Muscle layer of colon (tissue), 2 donors: ENCODE data around the gene HS3ST5.
"Not testable (repeated sequence)": the region's sequence is repeated elsewhere in the genome, so short reads cannot be mapped to it uniquely, and the experiment has no call there.

ENCODE experiments used
- H3K27ac ChIP-seq: one replicate; pipeline ENCODE4 v1.7.0; 2013; ENCODE audit warnings: low read depth, mild to moderate bottlenecking, low read length, moderate library complexity
- H3K27me3 ChIP-seq, 2 donors: one replicate each; pipeline ENCODE4 v1.7.0; 2013; ENCODE audit warnings: low read length in 2 of 2, mild to moderate bottlenecking in 2 of 2; ENCODE audit not compliant: insufficient read depth in 2 of 2, control insufficient read depth in 1 of 2
- H3K36me3 ChIP-seq: one replicate; pipeline ENCODE4 v1.7.0; 2013; ENCODE audit warnings: mild to moderate bottlenecking, low read length; ENCODE audit not compliant: insufficient read depth
- H3K4me1 ChIP-seq: one replicate; pipeline ENCODE4 v1.7.0; 2013; ENCODE audit warnings: mild to moderate bottlenecking, low read length; ENCODE audit not compliant: insufficient read depth
- H3K4me3 ChIP-seq, 2 donors: one replicate each; pipeline ENCODE4 v1.7.0; 2013; ENCODE audit warnings: low read length in 2 of 2, low read depth in 1 of 2, mild to moderate bottlenecking in 1 of 2, moderate library complexity in 1 of 2
- H3K9ac ChIP-seq: one replicate; pipeline ENCODE4 v1.7.0; 2013; ENCODE audit warnings: low read length
- H3K9me3 ChIP-seq: one replicate; pipeline ENCODE4 v1.7.0; 2013; ENCODE audit warnings: mild to moderate bottlenecking, low read length
- donor health status: abdominal sarcoma.
- donor health status: Adenocarcinoma of cecum.

The HS3ST5 gene

DNA sequence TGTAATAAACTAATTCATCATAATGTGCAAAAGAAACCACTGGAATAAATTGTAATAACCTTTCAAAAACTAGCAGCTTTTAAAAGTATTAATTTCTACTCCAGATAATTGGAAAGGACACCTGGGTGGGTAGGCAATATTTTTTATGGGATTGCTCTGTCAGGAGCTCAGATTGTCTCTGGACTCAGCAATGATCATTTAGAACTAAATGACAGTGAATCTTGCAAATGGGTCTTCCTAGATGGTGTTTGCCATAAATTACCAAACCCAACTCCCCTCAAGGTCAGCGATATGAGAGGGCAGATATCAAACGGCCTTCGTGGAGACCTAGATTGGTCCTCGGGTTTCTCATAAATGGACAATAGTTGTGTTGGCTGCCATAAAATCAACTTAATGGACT is 181.9 kb downstream of the HS3ST5 start:
- H3K9me3 ChIP-seq = no peaks in the 10 kb centered on the region
- peaks cover 6% of the 10 kb centered on the region for H3K4me1 ChIP-seq
- H3K9ac ChIP-seq = no peak overlapping the region
- H3K36me3 ChIP-seq = no peaks in the 10 kb centered on the region
- no peak overlapping the region for H3K4me3 ChIP-seq
- H3K27ac ChIP-seq = no peak overlapping the region
- no peaks in the 10 kb centered on the region for H3K27me3 ChIP-seq

DNA sequence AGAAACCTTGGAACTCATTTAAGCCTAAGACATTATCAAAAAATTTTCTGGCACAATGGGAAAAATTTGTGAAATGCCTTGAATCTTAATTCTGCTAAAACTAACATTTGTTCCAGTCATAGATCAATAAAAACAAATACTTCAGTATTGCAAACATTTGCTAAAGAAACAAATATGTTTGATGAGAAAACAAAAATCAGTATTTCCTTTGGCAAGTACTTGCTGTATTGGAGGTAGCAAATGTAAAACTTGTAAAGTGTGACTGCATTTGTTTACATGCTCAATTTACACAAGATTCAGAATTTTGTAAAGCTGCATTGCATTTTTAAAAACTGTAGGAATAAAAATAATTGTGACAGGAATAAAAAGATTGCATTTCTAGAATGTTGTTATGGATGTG is 183.1 kb downstream of the HS3ST5 start:
- Histone ChIP-seq H3K9ac (no peak overlapping the region), H3K4me3 (no peak overlapping the region), H3K27ac (no peak overlapping the region), H3K9me3 (no peaks in the 10 kb centered on the region), H3K36me3 (no peaks in the 10 kb centered on the region), H3K27me3 (no peaks in the 10 kb centered on the region), H3K4me1 (peaks cover 6% of the 10 kb centered on the region)

DNA sequence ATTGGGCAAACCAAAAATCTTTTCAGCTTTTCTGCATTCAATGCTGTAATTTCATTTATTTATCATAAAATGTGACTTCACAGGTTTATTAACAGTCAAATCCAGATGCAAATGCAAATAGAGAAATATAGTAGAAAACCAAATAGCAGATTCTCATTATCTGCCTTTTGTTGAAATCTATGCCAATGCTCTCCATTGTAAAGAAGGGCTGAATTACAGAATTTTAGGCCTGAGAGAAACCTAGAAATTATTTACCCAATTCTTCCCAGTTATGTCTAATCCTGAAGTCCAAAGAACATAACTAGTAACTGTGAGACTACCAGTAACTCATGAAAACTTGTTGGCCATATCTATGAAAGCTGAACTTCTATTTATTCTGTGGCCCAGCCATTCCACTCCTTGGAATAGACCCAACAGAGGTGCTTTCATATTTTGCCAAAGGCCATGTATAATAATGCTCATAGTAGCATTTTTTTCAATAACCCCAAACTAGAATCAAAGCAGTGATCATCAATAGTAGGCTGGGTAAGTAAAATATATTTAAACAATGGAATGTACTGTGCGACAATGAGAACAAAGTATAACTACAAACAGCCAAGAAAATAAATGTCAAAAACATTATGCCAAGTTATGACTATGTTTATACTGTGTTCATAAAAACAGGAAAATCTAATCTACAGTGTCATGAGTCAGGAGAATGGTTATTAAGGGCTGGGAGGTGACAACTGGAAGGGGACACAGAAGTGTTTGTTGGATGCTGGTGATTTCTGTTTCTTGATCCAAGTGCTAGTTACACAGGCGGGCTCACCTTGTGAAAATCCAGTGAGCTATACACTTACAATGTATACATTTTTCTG is 183.8 kb downstream of the HS3ST5 start:
- no peak overlapping the region for H3K9ac ChIP-seq
- H3K4me1 ChIP-seq = peaks cover 6% of the 10 kb centered on the region
- H3K4me3 ChIP-seq = no peak overlapping the region
- H3K9me3 ChIP-seq = no peaks in the 10 kb centered on the region
- H3K27me3 ChIP-seq = no peaks in the 10 kb centered on the region
- no peaks in the 10 kb centered on the region for H3K36me3 ChIP-seq
- H3K27ac ChIP-seq = no peak overlapping the region

DNA sequence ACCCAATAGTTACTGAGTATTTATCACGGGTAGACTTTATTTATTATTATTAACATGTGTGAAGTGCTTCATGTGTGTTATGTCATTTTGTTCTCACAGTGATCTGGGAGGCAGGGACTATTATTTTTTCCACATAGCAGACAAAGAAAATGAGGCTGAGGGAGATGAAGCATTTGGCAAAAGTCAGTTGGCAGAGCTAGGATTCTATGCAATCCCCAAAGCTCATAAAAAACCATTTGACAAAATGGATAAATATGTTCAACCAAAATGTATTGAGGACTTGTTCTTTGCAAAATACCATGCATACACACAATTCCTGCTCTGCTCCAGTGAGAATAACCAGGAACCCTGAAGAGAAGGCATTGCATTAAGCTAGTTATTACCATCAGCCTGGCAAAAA is 184.4 kb downstream of the HS3ST5 start:
- no peaks in the 10 kb centered on the region for H3K36me3 ChIP-seq
- H3K4me3 ChIP-seq = no peak overlapping the region
- peaks cover 6% of the 10 kb centered on the region for H3K4me1 ChIP-seq
- H3K27me3 ChIP-seq = no peaks in the 10 kb centered on the region
- H3K9ac ChIP-seq = no peak overlapping the region
- no peak overlapping the region for H3K27ac ChIP-seq
- H3K9me3 ChIP-seq = no peaks in the 10 kb centered on the region

DNA sequence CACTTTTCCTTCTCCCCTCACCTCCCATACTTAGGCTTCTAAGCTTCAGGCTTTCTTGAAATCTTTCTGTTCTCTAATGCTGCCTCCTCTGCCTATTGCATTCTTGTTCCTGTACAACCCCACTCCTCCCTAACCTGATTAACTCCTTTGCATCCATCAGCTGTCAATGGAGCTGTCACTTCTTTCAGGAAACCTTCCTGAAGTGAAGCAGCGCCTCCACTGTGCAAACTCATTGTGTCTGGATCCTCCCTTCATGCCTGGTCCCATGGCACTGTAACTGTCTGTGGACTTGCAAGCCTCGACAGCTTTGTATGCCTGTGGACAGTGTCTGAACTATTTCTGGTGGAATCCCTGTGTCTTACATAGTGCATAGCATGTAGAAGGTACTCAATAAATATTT is 185.0 kb downstream of the HS3ST5 start:
- Histone ChIP-seq H3K4me3 (no peak overlapping the region), H3K9ac (no peak overlapping the region), H3K36me3 (no peaks in the 10 kb centered on the region), H3K27ac (no peak overlapping the region), H3K4me1 (peaks cover 6% of the 10 kb centered on the region), H3K9me3 (no peaks in the 10 kb centered on the region), H3K27me3 (no peaks in the 10 kb centered on the region)

DNA sequence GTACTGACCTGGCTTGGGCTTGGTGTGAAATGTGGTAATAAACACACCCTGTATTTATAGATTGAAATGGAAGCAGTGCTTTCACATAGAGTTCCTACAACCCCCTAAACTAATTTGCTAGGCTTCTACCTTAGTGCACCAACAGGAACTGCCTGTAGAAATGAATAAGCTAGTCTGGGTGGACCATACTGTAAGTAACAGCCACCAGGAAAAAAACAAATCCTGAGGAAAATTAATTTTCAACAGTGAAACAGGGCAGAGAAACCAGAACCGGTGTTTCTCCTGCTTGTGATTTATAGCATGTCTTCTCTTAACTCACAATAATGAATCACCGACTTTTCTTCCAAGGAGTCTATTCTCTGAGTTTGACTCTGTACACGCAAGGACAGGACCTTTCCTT is 187.1 kb downstream of the HS3ST5 start:
- Histone ChIP-seq H3K27ac (no peak overlapping the region), H3K4me3 (no peak overlapping the region)

DNA sequence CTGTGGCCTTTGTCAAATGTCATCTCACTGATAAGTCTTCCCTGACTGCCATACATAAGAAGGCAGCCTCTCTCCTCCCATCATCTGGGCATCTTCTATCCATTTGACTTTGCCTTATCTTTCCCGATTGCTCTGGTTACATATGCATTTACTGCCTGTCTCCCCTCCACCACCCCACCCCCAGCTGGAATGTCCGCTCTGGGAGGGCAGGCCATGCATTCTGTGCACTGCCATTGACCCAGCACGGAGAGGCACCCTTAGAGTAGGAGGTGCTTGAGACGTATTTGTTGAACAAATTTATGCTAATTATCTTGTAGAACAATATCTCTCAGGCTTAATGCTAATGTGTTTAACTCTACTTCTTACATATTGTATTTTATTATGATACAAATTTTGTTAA is 188.0 kb downstream of the HS3ST5 start:
- Histone ChIP-seq H3K9me3 (no peaks in the 10 kb centered on the region), H3K27me3 (no peaks in the 10 kb centered on the region), H3K4me1 (peaks cover 6% of the 10 kb centered on the region), H3K9ac (no peak overlapping the region), H3K36me3 (no peaks in the 10 kb centered on the region), H3K4me3 (no peak overlapping the region), H3K27ac (no peak overlapping the region)

More for the DNA sequence above, 187.1 kb downstream of the HS3ST5 start:
- H3K27me3 ChIP-seq = no peaks in the 10 kb centered on the region
- no peaks in the 10 kb centered on the region for H3K36me3 ChIP-seq
- H3K4me1 ChIP-seq = peaks cover 6% of the 10 kb centered on the region
- H3K9ac ChIP-seq = no peak overlapping the region
- H3K9me3 ChIP-seq = no peaks in the 10 kb centered on the region

DNA sequence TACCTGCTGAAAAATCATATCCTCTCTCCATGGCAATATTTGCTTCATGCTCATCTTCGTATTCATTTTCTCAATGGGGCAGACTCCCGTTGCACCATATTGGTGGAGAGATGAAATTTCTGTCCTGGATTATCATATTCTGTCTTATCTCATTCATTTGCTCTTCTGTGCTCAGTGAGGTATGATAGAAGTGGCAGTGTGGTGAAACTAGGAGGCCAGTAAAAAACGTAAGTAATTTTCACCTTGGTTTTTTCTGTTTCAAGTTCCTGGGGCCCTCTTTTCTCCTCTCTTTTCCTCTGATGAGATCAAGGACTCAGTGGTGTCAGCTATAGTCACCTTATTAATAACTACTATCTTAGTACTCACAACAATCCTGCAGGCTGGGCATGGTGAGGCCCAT is 189.4 kb downstream of the HS3ST5 start:
- no peaks in the 10 kb centered on the region for H3K36me3 ChIP-seq
- H3K9ac ChIP-seq = no peak overlapping the region
- no peaks in the 10 kb centered on the region for H3K27me3 ChIP-seq
- H3K27ac ChIP-seq = no peak overlapping the region
- H3K4me1 ChIP-seq = no peaks in the 10 kb centered on the region
- no peaks in the 10 kb centered on the region for H3K9me3 ChIP-seq
- no peak overlapping the region for H3K4me3 ChIP-seq

DNA sequence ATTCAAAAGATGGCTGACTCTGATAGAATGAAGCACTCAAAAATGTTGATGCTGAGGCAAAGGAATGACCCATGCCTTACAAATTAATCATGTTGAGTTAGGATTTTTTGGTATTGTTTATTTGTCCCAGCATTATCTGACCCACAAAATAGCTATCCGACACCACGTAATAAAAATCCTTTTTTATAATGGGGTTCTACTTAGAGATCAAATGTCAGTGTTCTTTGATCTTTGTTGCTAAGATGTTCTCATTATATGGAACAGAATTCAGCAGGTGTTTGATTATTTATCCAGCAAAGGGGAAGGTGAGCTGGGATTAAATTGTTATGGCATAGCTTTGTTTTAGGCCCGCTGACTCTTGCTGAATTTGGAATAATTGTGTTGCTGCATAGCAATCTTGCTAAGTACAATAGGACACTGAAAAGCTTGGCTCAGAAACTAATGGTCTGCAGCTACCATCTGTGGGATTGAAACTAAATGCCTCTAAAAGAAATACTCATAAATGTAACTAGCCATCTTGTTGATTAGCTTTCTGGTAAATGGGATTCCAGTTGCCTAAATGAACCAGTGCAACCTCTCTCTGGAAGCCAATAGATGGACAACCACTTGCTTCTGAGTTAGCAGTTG is 191.6 kb downstream of the HS3ST5 start:
- H3K36me3 ChIP-seq = no peaks in the 10 kb centered on the region
- no peaks in the 10 kb centered on the region for H3K27me3 ChIP-seq
- H3K27ac ChIP-seq = no peak overlapping the region
- no peak overlapping the region for H3K9ac ChIP-seq
- no peak overlapping the region for H3K4me3 ChIP-seq
- H3K9me3 ChIP-seq = no peaks in the 10 kb centered on the region
- H3K4me1 ChIP-seq = no peaks in the 10 kb centered on the region

DNA sequence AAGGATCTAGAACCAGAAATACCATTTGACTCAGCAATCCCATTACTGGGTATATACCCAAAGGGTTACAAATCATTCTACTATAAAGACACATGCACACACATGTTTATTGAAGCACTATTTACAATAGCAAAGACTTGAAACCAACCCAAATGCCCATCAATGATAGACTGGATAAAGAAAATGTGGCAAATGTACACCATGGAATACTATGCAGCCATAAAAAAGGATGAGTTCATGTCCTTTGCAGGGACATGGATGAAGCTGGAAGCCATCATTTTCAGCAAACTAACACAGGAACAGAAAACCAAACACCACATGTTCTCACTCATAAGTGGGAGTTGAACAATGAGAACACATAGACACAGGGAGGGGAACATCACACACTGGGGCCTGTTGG is 193.6 kb downstream of the HS3ST5 start:
- H3K4me3 ChIP-seq, H3K4me1 ChIP-seq, H3K9me3 ChIP-seq, H3K36me3 ChIP-seq, H3K27ac ChIP-seq, H3K27me3 ChIP-seq, H3K9ac ChIP-seq: not testable (repeated sequence)

DNA sequence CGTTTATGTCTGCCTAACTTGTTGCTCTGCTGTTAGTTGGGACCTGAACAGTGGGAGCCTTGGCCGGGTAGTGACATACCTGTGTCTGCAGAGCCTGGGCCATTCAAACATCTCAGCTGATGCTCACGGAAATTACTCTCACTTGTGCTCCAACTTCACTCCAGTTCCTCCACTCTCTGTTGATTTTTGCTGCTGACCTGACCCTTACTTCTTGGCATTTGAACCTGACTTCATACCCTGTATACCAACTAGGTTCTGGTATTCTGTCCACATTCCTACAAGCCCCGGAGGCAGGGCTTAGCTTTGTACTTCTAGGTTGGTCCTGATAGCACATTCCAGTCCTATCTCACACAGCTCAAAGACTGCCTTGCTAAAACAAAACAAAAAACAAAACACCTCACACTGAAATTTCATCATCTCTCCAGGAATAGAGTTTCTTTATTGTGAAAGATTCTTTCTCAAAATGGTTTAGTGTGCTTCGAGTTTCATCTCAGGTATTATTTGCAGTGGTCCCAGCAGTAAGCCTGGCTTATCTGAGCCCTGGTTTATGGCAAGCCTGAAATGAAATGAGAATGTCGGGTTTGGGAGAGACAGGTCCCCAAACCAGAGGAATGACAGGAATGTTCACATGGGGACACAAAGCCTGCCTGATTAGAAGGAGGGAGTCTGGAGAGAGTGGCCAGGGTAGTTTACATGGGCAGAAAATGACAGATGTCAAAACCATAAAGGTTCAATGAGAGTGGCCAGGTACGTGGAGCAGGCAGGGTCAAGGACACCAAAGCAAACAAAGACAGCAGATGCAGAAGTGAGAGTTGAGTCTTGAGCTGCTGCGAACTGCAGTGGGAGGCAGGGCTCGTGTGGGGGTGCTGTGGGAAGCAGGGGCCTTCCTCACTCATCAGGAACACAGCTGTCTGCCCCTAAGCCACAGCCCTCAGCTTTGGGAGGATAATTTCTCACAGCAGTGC is 197.7 kb downstream of the HS3ST5 start:
- Histone ChIP-seq H3K4me1 (no peaks in the 10 kb centered on the region), H3K36me3 (no peaks in the 10 kb centered on the region), H3K4me3 (no peak overlapping the region), H3K27ac (no peak overlapping the region), H3K27me3 (no peaks in the 10 kb centered on the region), H3K9me3 (no peaks in the 10 kb centered on the region), H3K9ac (no peak overlapping the region)
